ENCODE measurements around the gene GABRG3.

DNA sequence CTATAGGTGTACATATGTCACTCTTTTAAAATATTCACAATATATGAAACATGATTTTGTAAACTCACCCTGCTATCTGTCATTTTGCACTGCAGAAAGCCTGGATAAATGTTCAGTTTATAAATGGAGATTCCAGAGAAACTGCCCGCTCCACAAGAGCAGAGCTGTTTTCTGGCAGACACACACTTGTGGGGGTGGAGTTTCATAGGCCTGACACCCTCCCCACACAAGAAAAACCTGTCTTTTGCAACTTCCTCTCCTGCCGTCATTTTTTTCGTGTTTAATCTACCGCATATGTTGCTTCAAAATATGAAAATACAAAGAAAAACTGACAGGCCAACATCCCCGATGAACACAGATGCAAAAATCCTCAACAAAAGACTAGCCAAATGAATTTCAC is 479.0 kb downstream of the GABRG3 start:
- no peak for TF ChIP-seq POLR2A (IDR thresholded peaks at IDR 0.05; ENCODE audit: low read depth, low read length)
- no peak for TF ChIP-seq POLR2AphosphoS5 (IDR thresholded peaks at IDR 0.05; ENCODE audit: low read depth, low read length)
- no peak for TF ChIP-seq TAF1 (IDR thresholded peaks at IDR 0.05; ENCODE audit: low read depth, low read length)

All from GM12891 (cell line).